ENCODE results near the gene COMMD1. TPM values are rescaled to one million over a fixed set of nuclear protein-coding genes. Genes with fewer than 3 reads are reported as not detected.

COMMD1 gene
- total RNA-seq, 1 experiment from 2014 or later = 24.7 TPM

GRCh38 chr2:62163834-62164233, 258.4 kb downstream of the COMMD1 start:
- H3K27ac Mint-ChIP-seq = no peak overlapping the region
- ChIA-PET CTCF (interaction anchor here (0.8 to 1.2 kb wide), 2 partner anchors 13 to 133 kb away, joined by 3 to 5 read pairs; no protein-coding TSS in a partner anchor), POLR2A (no interaction called here)
- H3K4me3 Mint-ChIP-seq = no peak overlapping the region
- no peaks in the 10 kb centered on the region for H3K9me3 Mint-ChIP-seq
- peaks cover 14% of the 10 kb centered on the region for H3K4me1 Mint-ChIP-seq
- no peaks in the 10 kb centered on the region for H3K27me3 Mint-ChIP-seq (ENCODE audit: low read depth)
- TF ChIP-seq JAZF1 (CRISPR knock-in tag; IDR thresholded peaks at IDR 0.05) (no peak), EMX1 (CRISPR knock-in tag; IDR thresholded peaks at IDR 0.05) (no peak), USF2 (CRISPR knock-in tag; IDR thresholded peaks at IDR 0.05) (no peak), TEAD1 (CRISPR knock-in tag; IDR thresholded peaks at IDR 0.05) (no peak), ZNF121 (CRISPR knock-in tag; IDR thresholded peaks at IDR 0.05) (no peak)
- no peaks in the 10 kb centered on the region for H3K36me3 Mint-ChIP-seq
- no peak for ATAC-seq
- DNase-seq (ENCODE audit: low spot score) = no peak

DNA sequence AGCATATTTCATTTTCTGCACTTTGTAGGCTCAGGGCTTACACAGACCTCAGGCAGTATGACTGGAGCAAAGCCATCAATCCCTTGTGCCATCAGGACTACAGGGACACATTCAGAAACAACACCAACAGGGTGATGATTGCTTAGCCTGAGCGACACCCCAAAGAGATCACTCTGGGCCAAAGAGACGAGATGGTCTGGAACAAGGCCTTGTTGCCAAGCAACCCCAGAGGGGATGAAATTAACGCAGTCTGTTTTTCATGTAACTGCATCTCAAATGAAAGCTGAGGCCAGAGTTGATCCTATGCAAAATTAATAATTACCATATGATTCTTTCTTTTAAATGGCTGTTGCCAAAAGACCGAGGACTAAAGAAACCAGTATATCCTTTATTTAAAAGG, 270.3 kb downstream of the COMMD1 start:
- 0 out of 2 replicates have a peak, but pooled peaks cover 3% of the 10 kb centered on the region for H3K9me3 Mint-ChIP-seq
- ChIA-PET CTCF (interaction anchor here (0.6 kb wide), 1 partner anchor 950 kb away, joined by 3 read pairs; no protein-coding TSS in a partner anchor), POLR2A (no interaction called here)
- ATAC-seq = no peak
- no peak for TF ChIP-seq NR3C1 (CRISPR knock-in tag; conservative IDR thresholded peaks at IDR 0.05; ENCODE audit: low read depth)
- no peak for TF ChIP-seq IRF2 (CRISPR knock-in tag; IDR thresholded peaks at IDR 0.05; ENCODE audit: borderline replicate concordance, low read depth)
- TF ChIP-seq NFYB (CRISPR knock-in tag; conservative IDR thresholded peaks at IDR 0.05; ENCODE audit: low read depth) = no peak
- TF ChIP-seq, protein P1, sequence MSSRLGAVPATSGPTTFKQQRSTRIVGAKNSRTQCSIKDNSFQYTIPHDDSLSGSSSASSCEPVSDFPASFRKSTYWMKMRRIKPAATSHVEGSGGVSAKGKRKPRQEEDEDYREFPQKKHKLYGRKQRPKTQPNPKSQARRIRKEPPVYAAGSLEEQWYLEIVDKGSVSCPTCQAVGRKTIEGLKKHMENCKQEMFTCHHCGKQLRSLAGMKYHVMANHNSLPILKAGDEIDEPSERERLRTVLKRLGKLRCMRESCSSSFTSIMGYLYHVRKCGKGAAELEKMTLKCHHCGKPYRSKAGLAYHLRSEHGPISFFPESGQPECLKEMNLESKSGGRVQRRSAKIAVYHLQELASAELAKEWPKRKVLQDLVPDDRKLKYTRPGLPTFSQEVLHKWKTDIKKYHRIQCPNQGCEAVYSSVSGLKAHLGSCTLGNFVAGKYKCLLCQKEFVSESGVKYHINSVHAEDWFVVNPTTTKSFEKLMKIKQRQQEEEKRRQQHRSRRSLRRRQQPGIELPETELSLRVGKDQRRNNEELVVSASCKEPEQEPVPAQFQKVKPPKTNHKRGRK (CRISPR knock-in tag; IDR thresholded peaks at IDR 0.05; ENCODE audit: borderline replicate concordance) = no peak
- TF ChIP-seq ELF4 (CRISPR knock-in tag; IDR thresholded peaks at IDR 0.05; ENCODE audit: low read depth) = no peak
- peaks cover 4% of the 10 kb centered on the region; the same call in 1 of the 2 replicates for H3K4me1 Mint-ChIP-seq
- H3K36me3 Mint-ChIP-seq = no peaks in the 10 kb centered on the region
- no peak for DNase-seq (ENCODE audit: low spot score)
- no peak overlapping the region for H3K27ac Mint-ChIP-seq
- H3K4me3 Mint-ChIP-seq = no peak overlapping the region
- H3K27me3 Mint-ChIP-seq (ENCODE audit: low read depth) = no peaks in the 10 kb centered on the region

DNA sequence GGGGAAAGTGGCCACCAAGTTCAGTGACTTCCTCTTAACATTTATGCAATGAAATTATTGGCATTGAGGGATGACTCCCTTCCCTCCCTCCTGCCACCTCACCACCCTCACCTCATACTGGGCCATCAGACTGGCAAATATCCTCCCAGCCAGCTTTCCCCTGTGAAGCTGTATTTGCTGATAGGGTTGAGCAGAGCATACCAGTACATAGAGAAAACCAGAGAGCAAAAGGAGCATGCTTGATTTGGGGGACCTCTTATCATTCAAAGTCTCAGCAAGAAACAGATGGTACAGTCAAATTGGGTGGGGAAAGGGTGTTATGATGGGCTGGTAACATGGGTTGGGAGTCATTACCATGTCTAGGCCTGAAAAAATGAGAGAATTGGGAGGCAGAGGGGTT, 271.3 kb downstream of the COMMD1 start:
- ChIA-PET POLR2A (no interaction called here), CTCF (interaction anchor here (1.1 to 1.2 kb wide), 2 partner anchors 52 to 235 kb away, joined by 3 to 4 read pairs; no protein-coding TSS in a partner anchor)
- no peak overlapping the region for H3K27ac Mint-ChIP-seq
- H3K4me1 Mint-ChIP-seq = peaks cover 10% of the 10 kb centered on the region
- no peak for DNase-seq (ENCODE audit: low spot score)
- H3K4me3 Mint-ChIP-seq = no peak overlapping the region
- H3K27me3 Mint-ChIP-seq (ENCODE audit: low read depth) = no peaks in the 10 kb centered on the region
- H3K36me3 Mint-ChIP-seq = no peaks in the 10 kb centered on the region
- ATAC-seq = no peak
- 0 out of 2 replicates have a peak, but pooled peaks cover 3% of the 10 kb centered on the region for H3K9me3 Mint-ChIP-seq
- TF ChIP-seq ZNF138 (CRISPR knock-in tag; conservative IDR thresholded peaks at IDR 0.05) (no peak), MLX (CRISPR knock-in tag; IDR thresholded peaks at IDR 0.05) (no peak), FOXP4 (CRISPR knock-in tag; IDR thresholded peaks at IDR 0.05) (no peak), HMGA2 (CRISPR knock-in tag; IDR thresholded peaks at IDR 0.05) (no peak), NFE2L1 (CRISPR knock-in tag; IDR thresholded peaks at IDR 0.05) (no peak), USF2 (CRISPR knock-in tag; IDR thresholded peaks at IDR 0.05) (no peak), SMAD3 (CRISPR knock-in tag; IDR thresholded peaks at IDR 0.05; ENCODE audit: borderline replicate concordance) (no peak), ZBTB21 (CRISPR knock-in tag; IDR thresholded peaks at IDR 0.05; ENCODE audit: borderline replicate concordance) (no peak), ZNF423 (CRISPR knock-in tag; IDR thresholded peaks at IDR 0.05) (no peak), ATF2 (CRISPR knock-in tag; IDR thresholded peaks at IDR 0.05; ENCODE audit: borderline replicate concordance, low read depth) (no peak), CREM (CRISPR knock-in tag; IDR thresholded peaks at IDR 0.05) (no peak), PREB (CRISPR knock-in tag; IDR thresholded peaks at IDR 0.05; ENCODE audit: borderline replicate concordance) (no peak), CBFB (CRISPR knock-in tag; IDR thresholded peaks at IDR 0.05; ENCODE audit: low read depth) (no peak)
- TF ChIP-seq, protein P2, sequence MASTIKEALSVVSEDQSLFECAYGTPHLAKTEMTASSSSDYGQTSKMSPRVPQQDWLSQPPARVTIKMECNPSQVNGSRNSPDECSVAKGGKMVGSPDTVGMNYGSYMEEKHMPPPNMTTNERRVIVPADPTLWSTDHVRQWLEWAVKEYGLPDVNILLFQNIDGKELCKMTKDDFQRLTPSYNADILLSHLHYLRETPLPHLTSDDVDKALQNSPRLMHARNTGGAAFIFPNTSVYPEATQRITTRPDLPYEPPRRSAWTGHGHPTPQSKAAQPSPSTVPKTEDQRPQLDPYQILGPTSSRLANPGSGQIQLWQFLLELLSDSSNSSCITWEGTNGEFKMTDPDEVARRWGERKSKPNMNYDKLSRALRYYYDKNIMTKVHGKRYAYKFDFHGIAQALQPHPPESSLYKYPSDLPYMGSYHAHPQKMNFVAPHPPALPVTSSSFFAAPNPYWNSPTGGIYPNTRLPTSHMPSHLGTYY (CRISPR knock-in tag; IDR thresholded peaks at IDR 0.05) = no peak

Data from WTC11 (cell line).